ENCODE data around the gene CUL5.

GRCh38 chr11:108027057-108027456 is 18.4 kb downstream of the CUL5 start:
- TF ChIP-seq CTCF (conservative IDR thresholded peaks at IDR 0.05 in 1 of 2, IDR thresholded peaks at IDR 0.05 in 1 of 2; ENCODE audit: extremely low read depth in 1 of 2, insufficient read depth in 1 of 2, low read depth in 1 of 2, low read length in 2 of 2): peak in 1 of 2 donors; percentile 13
- no peak for TF ChIP-seq EZH2 (IDR thresholded peaks at IDR 0.05; ENCODE audit: borderline replicate concordance, low read length)
